NCI-H1048 (cell line): ENCODE data around the gene ABCC4.

Source experiments
- DNase-seq: peaks from one replicate; lab custom pipeline; 2025; lab: John Stamatoyannopoulos, UW

ABCC4 gene

DNA sequence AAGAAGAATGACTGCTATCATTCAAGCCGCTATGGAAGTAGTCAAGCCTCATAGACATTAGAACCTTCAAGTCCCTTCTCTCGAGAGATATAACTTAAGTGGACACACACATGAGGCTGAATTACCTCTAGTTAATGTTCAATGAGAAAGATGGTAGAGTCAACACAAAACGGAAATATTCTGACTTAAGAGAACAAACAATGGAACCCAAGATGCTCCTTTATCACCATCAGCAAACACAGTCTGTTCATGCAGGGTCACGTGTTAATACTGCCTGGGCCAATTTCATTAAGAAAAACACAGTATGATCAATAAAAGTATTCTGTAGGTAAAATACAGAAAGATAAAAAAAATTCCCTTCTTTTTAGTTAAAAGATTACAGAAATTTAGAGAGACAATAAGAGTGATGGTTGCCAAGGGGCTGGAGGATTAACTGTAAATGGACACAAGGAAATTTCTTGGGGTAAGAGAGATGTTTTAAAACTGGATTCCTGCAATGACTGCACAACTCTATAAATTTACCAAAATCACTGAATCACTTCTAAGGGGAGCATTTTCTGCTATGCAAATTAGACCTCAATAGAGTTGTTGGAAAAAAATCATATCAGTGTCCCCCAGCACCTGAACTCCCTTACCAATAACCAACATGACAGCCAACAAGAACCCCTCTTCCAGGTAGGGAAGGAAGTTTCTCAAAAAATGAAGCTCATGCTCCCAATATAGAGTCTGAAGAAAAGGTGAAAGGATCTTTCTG, 256.6 kb downstream of the ABCC4 start:
- no peak for DNase-seq

- no peak for DNase-seq
Measured at GRCh38 chr13:95039415-95039814, 261.8 kb downstream of the ABCC4 start.

GRCh38 chr13:95038949-95039348, 262.3 kb downstream of the ABCC4 start:
- no peak for DNase-seq

DNA sequence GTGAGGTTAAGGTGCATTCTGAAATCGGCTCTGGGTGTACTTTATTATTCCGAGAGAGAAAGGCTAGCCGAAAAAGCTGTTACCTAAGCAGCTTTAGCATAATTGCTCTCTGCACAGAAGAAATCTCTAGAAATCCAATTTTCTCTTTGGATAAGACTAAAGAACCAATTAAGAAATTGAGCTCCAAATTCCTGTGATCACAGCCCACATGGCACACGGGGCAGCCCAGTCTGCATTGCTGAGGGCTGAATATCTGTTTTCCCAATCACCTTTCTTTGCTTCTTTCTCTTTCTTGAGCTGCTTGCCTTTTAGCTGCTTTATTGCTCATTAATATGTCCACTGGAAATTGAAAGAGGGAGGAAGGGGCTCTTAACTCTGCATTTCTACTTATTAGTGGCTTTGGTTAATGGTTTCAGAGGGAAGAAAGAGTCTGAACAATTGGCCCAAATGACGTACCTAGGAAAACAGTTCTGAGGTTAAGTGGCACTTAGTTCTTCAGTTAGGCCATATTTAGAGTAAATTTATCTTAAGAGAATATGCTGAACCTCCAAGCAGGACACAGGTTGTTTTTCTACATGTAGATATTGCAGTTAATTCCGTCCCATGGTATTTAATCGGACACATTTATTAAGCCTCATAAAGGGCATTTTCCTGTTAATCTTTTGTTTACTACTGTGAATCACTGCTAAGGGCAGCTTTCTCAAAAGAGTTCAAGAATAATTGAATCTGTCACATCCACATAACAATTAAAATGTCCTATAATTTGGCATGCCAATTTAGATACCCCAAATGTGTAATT, 265.7 kb downstream of the ABCC4 start:
- no peak for DNase-seq

- DNase-seq = no peak
Measured at GRCh38 chr13:95033890-95034289, 267.4 kb downstream of the ABCC4 start.

DNA sequence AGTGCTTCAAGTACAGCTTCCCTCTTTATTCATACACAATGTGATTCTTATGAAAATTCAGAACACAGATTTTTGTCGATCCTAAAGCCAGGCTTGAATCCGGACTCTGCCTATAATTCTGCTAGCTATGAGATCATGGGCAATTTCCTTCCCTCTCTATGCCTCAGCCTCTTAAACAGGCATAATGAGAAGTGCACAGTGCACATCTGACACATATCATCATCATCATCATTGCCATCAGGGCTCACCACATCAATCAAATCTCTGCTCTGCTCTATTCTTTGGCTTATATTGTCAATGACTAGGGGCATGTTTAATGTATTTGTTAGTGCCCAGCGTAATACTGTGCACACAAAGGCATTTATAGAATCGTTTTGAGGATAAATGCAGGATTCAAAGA, 269.1 kb downstream of the ABCC4 start:
- no peak for DNase-seq

DNA sequence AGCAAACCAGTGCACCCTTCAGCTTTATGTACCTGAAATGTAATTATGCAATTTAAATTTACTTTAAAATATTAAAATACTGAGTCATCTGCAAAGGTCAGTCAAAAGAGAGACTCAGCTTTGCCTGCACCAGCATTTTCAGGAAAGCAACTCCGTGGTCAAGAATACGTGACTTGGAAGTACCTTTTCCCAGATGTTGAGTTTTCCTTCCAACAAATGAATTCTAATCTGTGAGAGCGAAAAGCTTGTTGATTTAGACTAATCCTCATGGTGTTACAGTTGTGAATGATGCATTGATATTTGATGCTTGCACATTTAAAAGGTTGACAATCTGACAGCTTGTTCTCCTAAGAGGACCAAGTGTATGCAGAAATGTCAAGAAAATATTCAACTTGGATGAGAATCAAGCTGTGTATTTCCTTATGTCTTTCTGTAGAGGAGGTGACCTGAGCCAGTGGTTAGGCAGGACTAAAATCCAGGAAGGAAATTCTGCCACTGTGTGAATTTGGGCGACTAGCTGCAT, 270.4 kb downstream of the ABCC4 start:
- no peak for DNase-seq

- no peak for DNase-seq
Measured at GRCh38 chr13:95027638-95028037, 273.6 kb downstream of the ABCC4 start.

GRCh38 chr13:95025116-95025515, 276.1 kb downstream of the ABCC4 start:
- no peak for DNase-seq

GRCh38 chr13:95023405-95023804, 277.8 kb downstream of the ABCC4 start:
- no peak for DNase-seq

DNA sequence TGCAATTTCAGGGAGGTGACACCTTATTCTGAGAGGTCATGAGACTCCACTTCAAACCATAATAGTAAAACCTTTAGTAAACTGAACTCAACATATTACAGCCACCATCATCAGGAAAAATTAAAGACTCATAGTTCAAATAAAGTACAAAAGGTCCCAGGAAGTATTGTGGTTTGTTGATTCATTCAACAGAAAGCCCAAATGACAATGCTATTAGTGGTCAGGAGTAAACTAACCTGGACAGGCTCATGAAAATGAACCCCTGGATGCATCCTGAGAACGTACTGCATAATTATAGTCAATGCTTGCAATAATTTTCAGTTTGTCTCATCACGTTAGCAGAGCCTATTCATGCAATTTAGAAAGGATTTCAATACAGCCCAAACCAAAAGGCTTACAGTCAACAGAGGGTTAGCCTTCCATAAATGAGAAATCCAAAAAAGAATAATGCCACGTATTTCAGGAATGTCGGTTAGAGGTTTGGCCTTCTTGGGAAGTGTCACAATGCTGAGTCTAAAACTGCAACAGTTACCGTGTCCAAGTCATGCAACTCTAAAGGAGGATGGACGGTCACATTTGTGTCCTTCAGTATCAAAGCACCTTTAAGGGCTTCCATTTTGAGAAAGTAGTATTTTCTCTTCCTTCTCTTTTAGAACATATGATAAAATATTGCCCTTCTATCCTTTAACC, 280.8 kb downstream of the ABCC4 start:
- no peak for DNase-seq

DNA sequence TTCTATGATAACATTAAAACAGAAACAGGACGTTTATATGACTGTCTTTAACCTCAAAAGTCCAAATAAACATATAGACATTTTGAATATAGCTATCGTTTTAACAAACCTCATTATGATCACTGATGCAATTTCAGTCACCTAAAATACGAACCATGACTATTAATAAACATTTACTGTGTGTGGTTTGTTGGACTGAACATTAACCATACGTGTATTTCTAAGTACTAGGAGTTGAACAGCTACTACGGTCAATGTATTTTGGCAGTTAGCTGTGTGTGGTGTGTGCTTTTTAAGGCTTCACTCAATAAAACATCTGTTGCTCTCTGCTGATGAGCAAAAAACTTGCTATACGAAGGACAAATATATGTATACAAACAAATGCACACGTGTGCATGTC, 281.4 kb downstream of the ABCC4 start:
- no peak for DNase-seq

DNA sequence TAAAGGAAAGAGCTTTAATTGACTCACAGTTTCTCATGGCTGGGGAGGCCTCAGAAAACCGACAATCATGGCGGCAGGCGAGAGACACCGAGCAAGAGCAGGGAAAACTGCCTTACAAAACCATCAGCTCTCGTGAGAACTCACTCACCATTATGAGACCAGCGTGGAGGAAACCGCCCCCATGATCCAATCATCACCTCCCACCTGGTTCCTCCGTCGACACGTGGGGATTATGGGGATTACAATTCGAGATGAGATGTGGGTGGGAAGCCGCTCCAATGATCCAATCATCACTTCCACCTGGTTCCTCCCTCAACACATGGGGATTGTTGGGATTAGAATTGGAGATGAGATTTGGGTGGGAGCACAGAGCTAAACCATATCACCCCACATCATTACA, 293.9 kb downstream of the ABCC4 start:
- DNase-seq = no peak

- no peak for DNase-seq
Measured at GRCh38 chr13:95005300-95005699, 296.0 kb downstream of the ABCC4 start.

DNA sequence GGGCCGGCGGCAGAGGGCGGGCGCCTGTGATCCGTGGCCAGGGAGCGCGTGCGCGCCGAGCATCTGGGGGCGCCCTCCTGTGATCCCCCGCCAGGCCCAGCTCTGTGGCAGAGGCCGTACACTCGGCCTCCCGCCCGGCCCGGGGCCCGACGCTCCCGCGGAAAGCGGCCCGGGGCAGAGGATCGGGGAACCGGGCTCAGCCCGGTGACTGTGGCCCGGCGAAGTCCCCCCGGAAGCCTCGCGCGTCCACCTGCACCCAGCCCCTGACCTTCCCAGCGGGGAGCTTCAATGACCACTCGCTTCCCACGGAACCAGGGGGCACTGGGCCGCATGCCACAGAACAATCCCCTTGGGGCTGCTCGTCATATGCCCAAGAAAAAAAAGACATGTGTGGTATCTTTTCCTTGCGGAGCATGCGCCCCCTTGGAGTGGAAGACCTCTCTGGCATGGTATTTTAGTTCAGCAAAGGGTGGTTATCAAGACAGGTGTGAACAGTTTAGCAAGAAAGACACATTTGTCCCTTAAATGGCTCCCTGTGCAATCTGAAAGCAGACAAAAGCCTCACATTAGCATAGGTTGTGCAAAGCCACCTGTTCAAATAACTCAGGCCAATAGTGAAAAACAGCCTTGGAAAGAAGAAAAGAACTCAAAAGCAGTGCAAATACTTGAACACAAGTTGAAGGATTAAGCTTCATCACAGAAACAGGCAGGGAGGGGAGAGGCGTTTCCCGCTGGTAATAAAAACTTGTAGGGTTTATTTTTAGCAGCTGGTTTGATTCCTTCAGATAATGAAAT, 298.0 kb downstream of the ABCC4 start:
- no peak for DNase-seq

GRCh38 chr13:95002126-95002525, 299.1 kb downstream of the ABCC4 start:
- DNase-seq = no peak

DNA sequence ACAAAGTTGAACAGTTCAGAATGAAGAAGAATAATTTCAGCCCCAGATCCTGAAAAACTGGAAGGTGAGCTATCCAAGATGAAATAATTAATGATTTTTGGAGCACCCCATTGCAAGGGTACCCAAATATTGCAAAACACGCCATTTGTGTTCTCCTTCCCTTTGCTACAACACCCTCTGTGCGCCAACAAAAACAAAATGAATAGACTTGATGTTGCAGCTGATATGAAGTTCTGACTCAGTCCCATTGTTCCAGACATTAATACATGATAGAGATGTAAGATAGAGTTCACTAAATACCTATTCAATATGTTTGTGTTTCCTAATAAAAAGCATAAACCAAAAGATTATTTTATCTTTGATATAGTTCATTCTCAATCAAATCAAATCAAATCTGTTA, 301.4 kb downstream of the ABCC4 start:
- no peak for DNase-seq

DNA sequence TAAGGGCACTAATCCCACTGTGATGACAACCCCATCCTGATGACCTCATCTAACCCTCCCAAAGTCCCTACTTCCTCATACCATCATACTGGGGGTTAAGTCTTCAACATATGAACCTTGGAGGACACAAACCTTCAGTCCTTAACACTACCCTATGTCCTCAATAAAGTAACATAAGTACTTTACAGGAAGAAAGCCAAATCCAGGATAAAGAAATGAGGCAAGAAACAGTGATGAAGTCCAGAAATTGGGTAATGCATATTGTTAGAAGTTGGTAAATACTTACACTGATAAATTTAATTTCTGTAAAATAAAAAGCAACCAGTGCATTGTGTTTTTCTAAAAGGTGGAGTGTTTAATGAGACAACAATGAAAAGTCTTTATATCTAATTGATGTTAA, 304.1 kb downstream of the ABCC4 start:
- no peak for DNase-seq

DNA sequence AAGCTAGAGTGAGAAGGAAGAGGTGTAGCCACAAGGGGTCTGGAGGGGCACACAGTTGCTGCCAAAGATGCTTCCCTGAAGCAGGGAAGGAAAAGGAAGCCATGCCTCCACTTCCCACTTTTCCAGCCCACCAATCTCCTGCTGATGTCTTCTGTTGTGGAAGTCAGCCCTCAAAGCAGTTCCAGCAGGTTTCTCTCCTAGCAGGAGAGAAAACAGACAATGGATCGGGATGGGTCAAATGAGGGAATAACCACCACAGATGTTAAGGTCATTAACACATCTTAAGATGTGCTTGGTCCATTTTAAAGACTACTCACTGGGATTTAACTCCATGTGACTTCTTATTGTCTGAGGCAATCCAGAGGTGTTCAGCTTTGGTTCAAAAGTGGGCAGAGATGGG, 304.8 kb downstream of the ABCC4 start:
- DNase-seq = no peak

- DNase-seq = no peak
Measured at GRCh38 chr13:94994506-94994905, 306.7 kb downstream of the ABCC4 start.

- DNase-seq = no peak
Measured at GRCh38 chr13:94993616-94994015, 307.6 kb downstream of the ABCC4 start.
